GM12891 (cell line): ENCODE data around the gene SPDYC.

Source experiments
- PAX5 ChIP-seq: IDR thresholded peaks from 2 replicates; pipeline ENCODE4 v1.6.1; 2011; ENCODE audit warnings: low read length, moderate library complexity, mild to moderate bottlenecking; ENCODE audit not compliant: insufficient read depth, severe bottlenecking
- POLR2A ChIP-seq: IDR thresholded peaks from 2 replicates; pipeline ENCODE4 v1.6.1; 2011; ENCODE audit warnings: low read depth, low read length, control low read depth
- POLR2AphosphoS5 ChIP-seq: IDR thresholded peaks from 2 replicates; pipeline ENCODE4 v1.6.1; 2011; ENCODE audit warnings: low read depth, low read length, control low read depth
- POU2F2 ChIP-seq: IDR thresholded peaks from 2 replicates; pipeline ENCODE4 v1.6.1; 2011; ENCODE audit warnings: low read depth, mild to moderate bottlenecking, control low read depth, low read length, moderate library complexity
- TAF1 ChIP-seq: IDR thresholded peaks from 2 replicates; pipeline ENCODE4 v1.6.1; 2011; ENCODE audit warnings: low read depth, low read length, control low read depth

- no peak for TF ChIP-seq PAX5
- TF ChIP-seq POLR2A = peak; percentile 38; the same call in 1 of the 2 replicates
- 0 out of 2 replicates have a peak, but pooled peaks have one; percentile 15 for TF ChIP-seq POLR2AphosphoS5
- TF ChIP-seq TAF1 = no peak
- 0 out of 2 replicates have a peak, but pooled peaks have one; percentile 27 for TF ChIP-seq POU2F2
Observed at GRCh38 chr11:65132988-65133700, 36.9 kb upstream of the SPDYC start.
